Breast epithelium (tissue), 4 donors: ENCODE measurements around the gene KLF5. TPM values are rescaled to one million over a fixed set of nuclear protein-coding genes. Genes with fewer than 3 reads are reported as not detected.

Source experiments
- DNase-seq, 2 donors: peaks; one replicate each; pipeline ENCODE4 v3.0.0-alpha.2; 2019; ENCODE audit warnings: low spot score in 2 of 2
- H3K27ac ChIP-seq, 2 donors: fragments of 200-600 bp; sonication (generic) in 1 of 2; one replicate each; pipeline ENCODE4 v1.5.1; 2016 to 2019; ENCODE audit warnings: mild to moderate bottlenecking in 1 of 2
- H3K27me3 ChIP-seq, 2 donors: fragments of 200-600 bp; sonication (generic) in 1 of 2; one replicate each; pipeline versions ENCODE4 v1.5.1 to v1.6.0; 2017 to 2019; ENCODE audit warnings: control low read depth in 1 of 2, mild to moderate bottlenecking in 1 of 2
- H3K36me3 ChIP-seq: fragments of 200-600 bp; one replicate; pipeline ENCODE4 v1.5.1; 2019
- H3K4me1 ChIP-seq, 2 donors: fragments of 200-600 bp; sonication (generic); one replicate each; pipeline ENCODE4 v1.5.1; 2016 to 2019; ENCODE audit warnings: control low read depth in 1 of 2
- H3K4me3 ChIP-seq, 3 donors: fragments of 200-600 bp; sonication (generic); 1 replicate in 2 of 3; 2 replicates in 1 of 3; pipeline ENCODE4 v1.5.1; 2016 to 2019; ENCODE audit warnings: mild to moderate bottlenecking in 3 of 3, moderate library complexity in 2 of 3
- H3K9me3 ChIP-seq, 2 donors: fragments of 200-600 bp; sonication (generic) in 1 of 2; one replicate each; pipeline ENCODE4 v1.5.1; 2016 to 2019; ENCODE audit warnings: control low read depth in 1 of 2
- POLR2A ChIP-seq: fragments of 450-650 bp; IDR thresholded peaks from one replicate; pipeline ENCODE4 v1.6.1; 2016; ENCODE audit warnings: antibody characterized with exemption, mild to moderate bottlenecking, moderate library complexity
- POLR2AphosphoS5 ChIP-seq, 3 donors: sonication (generic); formaldehyde crosslinking; IDR thresholded peaks; one replicate each; pipeline ENCODE4 v1.6.1; 2017; ENCODE audit warnings: antibody characterized with exemption in 3 of 3
- intact Hi-C: fragments of 100-400 bp; cut with DNase I; formaldehyde crosslinking; loops from one replicate; pipeline ENCODE4 v1.15.1; 2023; ENCODE audit warnings: low total_unique reads
- total RNA-seq, 3 donors: library from RNA; depleted of rRNA; stranded (reverse); fragments of >200 nt; gene quantifications; one replicate each; pipeline ENCODE4 v1.1.0, GENCODE V29; 2016
- TF ChIP-seq, protein P1 (sequence below), 3 donors: fragments of 450-650 bp; IDR thresholded peaks; one replicate each; pipeline ENCODE4 v1.5.1; 2016 to 2017; ENCODE audit warnings: antibody characterized with exemption in 3 of 3, mild to moderate bottlenecking in 3 of 3, moderate library complexity in 3 of 3

Gene KLF5
- total RNA-seq, 3 donors from 2014 or later = 2.2 to 30.7 (median 10.5) TPM

DNA sequence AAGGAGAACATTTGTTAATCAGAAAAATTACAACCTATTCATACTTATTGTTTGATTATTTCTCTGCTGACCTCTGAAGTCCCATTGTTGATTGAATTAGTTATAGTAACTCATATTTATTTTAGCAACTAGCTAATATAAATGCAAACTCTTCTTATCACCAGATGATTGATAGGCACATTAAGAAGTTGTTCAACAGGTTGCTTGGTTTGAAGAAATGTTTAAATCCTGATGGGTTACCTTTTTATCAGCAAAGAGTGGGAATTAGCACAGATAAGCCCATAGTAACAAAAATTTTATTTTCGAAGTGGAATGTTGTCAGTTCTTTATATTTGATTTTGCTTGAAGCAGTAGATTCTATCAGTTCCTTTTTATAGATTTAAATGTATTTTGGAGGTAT lies 44.4 kb downstream of the KLF5 start:
- no peak for DNase-seq
- no peaks in the 10 kb centered on the region for H3K4me1 ChIP-seq
- intact Hi-C loops = no loop called here
- no peaks in the 10 kb centered on the region for H3K27me3 ChIP-seq
- TF ChIP-seq, protein P1, sequence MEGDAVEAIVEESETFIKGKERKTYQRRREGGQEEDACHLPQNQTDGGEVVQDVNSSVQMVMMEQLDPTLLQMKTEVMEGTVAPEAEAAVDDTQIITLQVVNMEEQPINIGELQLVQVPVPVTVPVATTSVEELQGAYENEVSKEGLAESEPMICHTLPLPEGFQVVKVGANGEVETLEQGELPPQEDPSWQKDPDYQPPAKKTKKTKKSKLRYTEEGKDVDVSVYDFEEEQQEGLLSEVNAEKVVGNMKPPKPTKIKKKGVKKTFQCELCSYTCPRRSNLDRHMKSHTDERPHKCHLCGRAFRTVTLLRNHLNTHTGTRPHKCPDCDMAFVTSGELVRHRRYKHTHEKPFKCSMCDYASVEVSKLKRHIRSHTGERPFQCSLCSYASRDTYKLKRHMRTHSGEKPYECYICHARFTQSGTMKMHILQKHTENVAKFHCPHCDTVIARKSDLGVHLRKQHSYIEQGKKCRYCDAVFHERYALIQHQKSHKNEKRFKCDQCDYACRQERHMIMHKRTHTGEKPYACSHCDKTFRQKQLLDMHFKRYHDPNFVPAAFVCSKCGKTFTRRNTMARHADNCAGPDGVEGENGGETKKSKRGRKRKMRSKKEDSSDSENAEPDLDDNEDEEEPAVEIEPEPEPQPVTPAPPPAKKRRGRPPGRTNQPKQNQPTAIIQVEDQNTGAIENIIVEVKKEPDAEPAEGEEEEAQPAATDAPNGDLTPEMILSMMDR (IDR thresholded peaks at IDR 0.05) = no peak
- TF ChIP-seq POLR2AphosphoS5 (IDR thresholded peaks at IDR 0.05) (no peak), POLR2A (no peak)
- no peak overlapping the region for H3K4me3 ChIP-seq
- no peaks in the 10 kb centered on the region for H3K9me3 ChIP-seq
- no peaks in the 10 kb centered on the region for H3K36me3 ChIP-seq
- no peak overlapping the region for H3K27ac ChIP-seq

DNA sequence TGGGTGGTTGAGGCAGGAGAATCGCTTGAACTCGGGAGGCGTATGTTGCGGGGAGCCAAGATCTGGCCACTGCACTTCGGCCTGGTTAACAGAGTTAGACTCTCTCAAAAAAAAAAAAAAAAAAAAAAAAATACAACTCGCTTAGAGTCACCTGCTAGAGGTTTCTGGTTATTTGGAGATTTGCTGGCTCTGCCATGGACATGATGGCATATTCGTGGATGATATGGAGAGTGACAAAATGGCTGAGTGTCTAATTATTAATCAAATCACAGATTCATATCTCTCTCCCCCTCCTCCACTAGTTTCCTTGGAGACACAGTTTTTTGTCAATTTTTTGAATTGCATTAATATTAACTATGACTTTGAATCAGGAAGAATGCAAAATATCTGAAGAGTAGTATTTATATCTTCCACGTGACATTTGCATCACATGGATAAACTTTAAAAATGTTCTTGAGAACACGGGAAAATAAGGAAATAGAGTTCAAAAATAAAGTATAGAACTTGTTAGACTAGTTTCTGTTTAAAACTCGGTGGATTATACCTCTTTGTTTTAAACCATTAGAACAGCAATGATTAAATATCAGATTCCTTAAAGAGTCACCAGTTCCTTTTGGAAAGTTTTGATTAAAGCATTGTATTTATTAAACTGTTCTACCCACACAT lies 47.8 kb downstream of the KLF5 start:
- Histone ChIP-seq H3K4me3 (no peak overlapping the region), H3K27ac (no peak overlapping the region), H3K4me1 (no peaks in the 10 kb centered on the region), H3K36me3 (no peaks in the 10 kb centered on the region), H3K27me3 (no peaks in the 10 kb centered on the region), H3K9me3 (no peaks in the 10 kb centered on the region)
- intact Hi-C loops = no loop called here
- DNase-seq = no peak
- TF ChIP-seq, protein P1 (IDR thresholded peaks at IDR 0.05) = no peak
- TF ChIP-seq POLR2A (no peak), POLR2AphosphoS5 (IDR thresholded peaks at IDR 0.05) (no peak)

DNA sequence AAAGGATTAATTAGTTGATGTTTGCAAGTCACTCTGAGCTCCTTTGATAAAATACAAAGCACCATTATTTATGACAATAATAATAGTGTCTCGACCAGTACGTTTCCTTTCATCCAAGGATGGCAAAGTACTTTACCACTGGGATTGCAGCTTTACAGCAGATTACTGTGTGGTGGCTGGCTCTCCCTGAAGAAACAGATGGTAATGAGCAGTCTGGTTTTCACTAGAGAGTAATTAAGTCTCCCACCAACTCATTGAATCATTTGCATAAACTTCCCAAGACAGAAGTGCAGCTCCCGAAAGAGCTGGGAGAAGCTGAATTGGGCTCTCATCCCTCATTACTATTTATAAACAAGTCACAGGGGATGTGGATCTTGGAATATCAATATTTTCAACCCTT lies 48.7 kb downstream of the KLF5 start:
- Histone ChIP-seq H3K36me3 (no peaks in the 10 kb centered on the region), H3K27me3 (no peaks in the 10 kb centered on the region), H3K27ac (no peak overlapping the region), H3K4me3 (no peak overlapping the region), H3K4me1 (no peaks in the 10 kb centered on the region), H3K9me3 (no peaks in the 10 kb centered on the region)
- DNase-seq = no peak
- TF ChIP-seq, protein P1 (IDR thresholded peaks at IDR 0.05) = no peak
- TF ChIP-seq POLR2A = no peak
- no peak for TF ChIP-seq POLR2AphosphoS5 (IDR thresholded peaks at IDR 0.05)
- intact Hi-C loops = no loop called here

DNA sequence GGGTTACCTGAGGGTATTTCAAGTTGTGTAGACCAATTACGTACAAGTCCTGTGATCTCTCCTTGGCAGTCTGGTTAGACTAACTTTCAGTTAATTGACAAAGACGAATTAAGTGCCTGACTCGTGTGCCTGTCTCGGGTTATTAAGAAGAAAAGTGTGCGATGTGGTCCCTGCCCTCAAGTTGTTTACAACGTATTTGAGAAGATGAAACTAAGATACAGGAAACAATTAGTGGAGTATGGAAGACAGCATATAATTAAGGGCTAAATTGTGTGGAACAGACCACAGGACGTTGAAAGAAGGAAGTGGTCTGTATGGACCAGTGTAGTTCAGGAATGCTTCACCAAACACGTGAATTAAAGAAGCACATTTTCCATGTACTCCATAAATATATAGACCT lies 49.2 kb downstream of the KLF5 start:
- Histone ChIP-seq H3K27me3 (no peaks in the 10 kb centered on the region), H3K4me3 (no peak overlapping the region), H3K27ac (no peak overlapping the region), H3K36me3 (no peaks in the 10 kb centered on the region), H3K9me3 (no peaks in the 10 kb centered on the region), H3K4me1 (no peaks in the 10 kb centered on the region)
- TF ChIP-seq POLR2AphosphoS5 (IDR thresholded peaks at IDR 0.05) (no peak), POLR2A (no peak)
- TF ChIP-seq, protein P1 (IDR thresholded peaks at IDR 0.05) = no peak
- intact Hi-C loops = no loop called here
- DNase-seq = no peak

DNA sequence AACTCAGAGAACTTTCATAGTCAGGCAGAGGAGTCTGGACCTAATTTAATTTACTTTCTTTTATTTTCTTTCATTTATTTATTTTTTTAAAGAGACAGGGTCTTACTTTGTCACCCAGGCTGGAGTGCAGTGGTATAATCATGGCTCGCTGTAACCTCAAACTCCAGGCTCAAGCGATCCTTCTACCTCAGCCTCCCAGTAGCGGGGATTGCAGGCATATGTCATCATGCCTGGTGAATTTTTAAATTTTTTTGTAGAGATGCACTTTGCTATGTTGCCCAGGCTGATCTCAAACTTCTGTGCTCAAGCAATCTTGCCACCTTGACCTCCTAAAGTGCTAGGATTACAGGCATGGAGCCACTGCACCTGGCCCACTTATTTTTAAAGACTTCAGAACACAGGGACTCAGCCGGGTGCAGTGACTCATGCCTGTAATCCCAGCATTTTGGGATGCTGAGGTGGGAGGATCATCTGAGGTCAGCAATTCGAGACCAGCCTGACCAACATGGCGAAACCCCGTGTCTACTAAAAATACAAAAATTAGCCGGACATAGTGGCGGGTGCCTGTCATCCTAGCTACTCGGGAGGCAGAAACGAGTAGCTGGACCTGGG lies 50.6 kb downstream of the KLF5 start:
- no peaks in the 10 kb centered on the region for H3K9me3 ChIP-seq
- H3K4me1 ChIP-seq = no peaks in the 10 kb centered on the region
- TF ChIP-seq, protein P1 (IDR thresholded peaks at IDR 0.05) = no peak
- TF ChIP-seq POLR2A (no peak), POLR2AphosphoS5 (IDR thresholded peaks at IDR 0.05) (no peak)
- no peak overlapping the region for H3K4me3 ChIP-seq
- no peak for DNase-seq
- no peak overlapping the region for H3K27ac ChIP-seq
- H3K36me3 ChIP-seq = no peaks in the 10 kb centered on the region
- intact Hi-C loops = no loop called here
- no peaks in the 10 kb centered on the region for H3K27me3 ChIP-seq
